ENCODE results near the gene P4HA3.

GRCh38 chr11:74338963-74339362, 27.5 kb upstream of the P4HA3 start:
- TF ChIP-seq CTCF (IDR thresholded peaks at IDR 0.05) = no peak
- TF ChIP-seq EP300 (IDR thresholded peaks at IDR 0.05) = no peak

All from suprapubic skin (tissue), 3 donors.